Fibroblast of lung (primary cell): ENCODE results near the gene UBD. TPM values are rescaled to one million over a fixed set of nuclear protein-coding genes. Genes with fewer than 3 reads are reported as not detected.

Experiments
- DNase-seq, 2 donors: peaks; one replicate each; pipeline versions ENCODE4 v3.0.0 to v3.0.0-alpha.2; 2010; ENCODE audit warnings: low read depth in 2 of 2
- H2AFZ ChIP-seq: 2 replicates; pipeline ENCODE4 v1.5.1; 2012; ENCODE audit warnings: low read length, control low read depth, inconsistent platforms
- H3K27ac ChIP-seq: 2 replicates; pipeline ENCODE4 v1.5.1; 2011; ENCODE audit warnings: low read length, control low read depth; ENCODE audit not compliant: insufficient read depth
- H3K27me3 ChIP-seq: 2 replicates; pipeline ENCODE4 v1.5.1; 2011; ENCODE audit warnings: mild to moderate bottlenecking, low read length; ENCODE audit not compliant: control insufficient read depth, insufficient read depth
- H3K36me3 ChIP-seq: 2 replicates; pipeline ENCODE4 v1.5.1; 2011; ENCODE audit warnings: low read length; ENCODE audit not compliant: control insufficient read depth, insufficient read depth
- H3K4me1 ChIP-seq: 2 replicates; pipeline ENCODE4 v1.5.1; 2011; ENCODE audit warnings: low read length; ENCODE audit not compliant: control insufficient read depth, insufficient read depth; ENCODE audit errors: extremely low read depth
- H3K4me2 ChIP-seq: 2 replicates; pipeline ENCODE4 v1.5.1; 2011; ENCODE audit warnings: low read length, control low read depth; ENCODE audit not compliant: insufficient read depth; ENCODE audit errors: extremely low read depth
- H3K4me3 ChIP-seq, 4 experiments: fragments of 200-600 bp in 1 of 4; sonication (generic) in 1 of 4; replicated peaks in 1 of 4; 2 replicates each; pipeline ENCODE4 v1.5.1; 2011 to 2016; ENCODE audit warnings: low read length in 4 of 4, low read depth in 3 of 4, mild to moderate bottlenecking in 3 of 4, control low read depth in 2 of 4, inconsistent platforms in 1 of 4, mixed read lengths in 1 of 4; ENCODE audit not compliant: insufficient read depth in 1 of 4; ENCODE audit errors: control extremely low read depth in 1 of 4
- H3K79me2 ChIP-seq: 2 replicates; pipeline ENCODE4 v1.5.1; 2012; ENCODE audit warnings: mild to moderate bottlenecking, low read length, inconsistent platforms; ENCODE audit not compliant: control insufficient read depth, insufficient read depth
- H3K9ac ChIP-seq: 2 replicates; pipeline ENCODE4 v1.5.1; 2011; ENCODE audit warnings: mild to moderate bottlenecking, low read length, control low read depth; ENCODE audit not compliant: insufficient read depth
- H3K9me3 ChIP-seq: 2 replicates; pipeline ENCODE4 v1.5.1; 2012; ENCODE audit warnings: low read depth, low read length; ENCODE audit not compliant: control insufficient read depth, insufficient read depth
- H4K20me1 ChIP-seq: 2 replicates; pipeline ENCODE4 v1.5.1; 2011; ENCODE audit warnings: low read length; ENCODE audit not compliant: control insufficient read depth, insufficient read depth; ENCODE audit errors: extremely low read depth
- CTCF ChIP-seq, 2 donors: IDR thresholded peaks in 1 of 2; conservative IDR thresholded peaks in 1 of 2; 1 replicate in 1 of 2; 2 replicates in 1 of 2; pipeline ENCODE4 v1.5.1; 2011 to 2012; ENCODE audit warnings: low read length in 2 of 2, control low read depth in 1 of 2, inconsistent platforms in 1 of 2, low read depth in 1 of 2, mild to moderate bottlenecking in 1 of 2
- EZH2 ChIP-seq: IDR thresholded peaks from 2 replicates; pipeline ENCODE4 v1.5.1; 2012; ENCODE audit warnings: low read length, control low read depth, mild to moderate bottlenecking; ENCODE audit errors: missing control alignments
- polyA plus RNA-seq, 2 donors: library from polyadenylated mRNA; depleted of rRNA in 1 of 2; stranded (reverse) in 1 of 2; unstranded in 1 of 2; fragments of >200 nt; gene quantifications; 2 replicates each; pipeline ENCODE4 v1.2.1, GENCODE V29; 2011 to 2012; ENCODE audit warnings: missing spikeins in 1 of 2
- total RNA-seq: library from RNA; depleted of rRNA; stranded (reverse); fragments of >200 nt; gene quantifications from 2 replicates; pipeline ENCODE4 v1.2.1, GENCODE V29; 2014

UBD gene
- total and polyA plus RNA-seq, 2 donors (not counting 1 experiment from before 2014, with no cell fraction given), result 0.06 TPM; not detected in 1

GRCh38 chr6:29584821-29585220 lies 25.3 kb upstream of the UBD start, which contains the start of gene OR2H2:
TSS of gene OR2H2 (plus strand) at chr6:29585121. CDS start at chr6:29587945, 2,824 bp downstream.
- H3K27ac ChIP-seq, result no peak within 1 kb of the TSS

GRCh38 chr6:29577544-29577943 lies 18.0 kb upstream of the UBD start:
- no peak overlapping the region for H3K4me2 ChIP-seq
- H3K9ac ChIP-seq, result no peak overlapping the region
- H3K79me2 ChIP-seq, result no peaks in the 10 kb centered on the region
- H3K4me3 ChIP-seq, result no peak overlapping the region
- no peaks in the 10 kb centered on the region for H3K4me1 ChIP-seq
- no peaks in the 10 kb centered on the region for H4K20me1 ChIP-seq
- H3K9me3 ChIP-seq, result no peaks in the 10 kb centered on the region
- no peak overlapping the region for H3K27ac ChIP-seq
- no peak for DNase-seq
- no peaks in the 10 kb centered on the region for H3K27me3 ChIP-seq
- no peaks in the 10 kb centered on the region for H3K36me3 ChIP-seq
- H2AFZ ChIP-seq, result no peak overlapping the region
- no peak for TF ChIP-seq EZH2

More at GRCh38 chr6:29584821-29585220, 25.3 kb upstream of the UBD start, which contains the start of gene OR2H2:
- Histone ChIP-seq H3K4me3 (no peak within 1 kb of the TSS), H3K4me1 (no peaks in the 10 kb centered on the region), H3K79me2 (no peaks in the 10 kb centered on the region), H3K9ac (no peak within 1 kb of the TSS), H3K27me3 (no peaks in the 10 kb centered on the region), H3K9me3 (no peaks in the 10 kb centered on the region), H4K20me1 (no peaks in the 10 kb centered on the region), H2AFZ (no peak within 1 kb of the TSS), H3K36me3 (no peaks in the 10 kb centered on the region), H3K4me2 (no peak within 1 kb of the TSS)
- DNase-seq, result no peak
- TF ChIP-seq EZH2 (no peak), CTCF (conservative IDR thresholded peaks at IDR 0.05 in 1 of 2, IDR thresholded peaks at IDR 0.05 in 1 of 2; ENCODE audit: low read depth in 1 of 2, low read length in 2 of 2) (no peak)

- no peaks in the 10 kb centered on the region for H3K4me1 ChIP-seq
- H3K27me3 ChIP-seq, result no peaks in the 10 kb centered on the region
- no peaks in the 10 kb centered on the region for H3K79me2 ChIP-seq
- no peaks in the 10 kb centered on the region for H3K9me3 ChIP-seq
- no peak for DNase-seq
- H3K27ac ChIP-seq, result no peak overlapping the region
- no peak overlapping the region for H3K9ac ChIP-seq
- H3K4me2 ChIP-seq, result no peak overlapping the region
- no peak for TF ChIP-seq EZH2
- TF ChIP-seq CTCF (conservative IDR thresholded peaks at IDR 0.05 in 1 of 2, IDR thresholded peaks at IDR 0.05 in 1 of 2; ENCODE audit: low read depth in 1 of 2, low read length in 2 of 2), result no peak
- no peaks in the 10 kb centered on the region for H3K36me3 ChIP-seq
- no peaks in the 10 kb centered on the region for H4K20me1 ChIP-seq
- H3K4me3 ChIP-seq, result no peak overlapping the region
- H2AFZ ChIP-seq, result no peak overlapping the region
Observed at GRCh38 chr6:29576056-29576455, 16.5 kb upstream of the UBD start.
